Measurements from ENCODE around the gene ADCK2.
"Not testable (repeated sequence)": the region's sequence is repeated elsewhere in the genome, so short reads cannot be mapped to it uniquely, and the experiment has no call there.

Gene ADCK2

DNA sequence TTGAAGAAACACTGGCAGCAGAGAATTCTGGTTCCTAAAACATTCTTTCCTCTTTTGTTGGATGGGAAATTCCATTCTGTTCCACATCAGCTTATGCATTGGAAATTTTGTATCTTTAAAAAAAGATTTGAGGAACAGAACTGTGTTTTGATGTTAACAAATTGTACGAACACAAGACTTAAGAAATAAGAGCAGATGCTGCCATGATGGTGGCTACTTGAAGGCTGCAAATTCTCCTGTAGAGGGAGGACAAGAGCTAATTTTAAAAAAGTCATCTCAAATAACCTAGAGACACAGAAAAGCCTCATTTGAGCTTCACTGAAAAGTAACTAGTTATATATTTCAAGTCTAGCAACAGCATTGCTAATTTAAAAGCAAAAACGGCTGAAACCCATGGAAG lies 53.5 kb downstream of the ADCK2 start:
- TF ChIP-seq, protein P1, sequence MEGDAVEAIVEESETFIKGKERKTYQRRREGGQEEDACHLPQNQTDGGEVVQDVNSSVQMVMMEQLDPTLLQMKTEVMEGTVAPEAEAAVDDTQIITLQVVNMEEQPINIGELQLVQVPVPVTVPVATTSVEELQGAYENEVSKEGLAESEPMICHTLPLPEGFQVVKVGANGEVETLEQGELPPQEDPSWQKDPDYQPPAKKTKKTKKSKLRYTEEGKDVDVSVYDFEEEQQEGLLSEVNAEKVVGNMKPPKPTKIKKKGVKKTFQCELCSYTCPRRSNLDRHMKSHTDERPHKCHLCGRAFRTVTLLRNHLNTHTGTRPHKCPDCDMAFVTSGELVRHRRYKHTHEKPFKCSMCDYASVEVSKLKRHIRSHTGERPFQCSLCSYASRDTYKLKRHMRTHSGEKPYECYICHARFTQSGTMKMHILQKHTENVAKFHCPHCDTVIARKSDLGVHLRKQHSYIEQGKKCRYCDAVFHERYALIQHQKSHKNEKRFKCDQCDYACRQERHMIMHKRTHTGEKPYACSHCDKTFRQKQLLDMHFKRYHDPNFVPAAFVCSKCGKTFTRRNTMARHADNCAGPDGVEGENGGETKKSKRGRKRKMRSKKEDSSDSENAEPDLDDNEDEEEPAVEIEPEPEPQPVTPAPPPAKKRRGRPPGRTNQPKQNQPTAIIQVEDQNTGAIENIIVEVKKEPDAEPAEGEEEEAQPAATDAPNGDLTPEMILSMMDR (IDR thresholded peaks at IDR 0.05; ENCODE audit: control extremely low read depth, extremely low read depth, low read depth, missing control alignments): peak; percentile 31

DNA sequence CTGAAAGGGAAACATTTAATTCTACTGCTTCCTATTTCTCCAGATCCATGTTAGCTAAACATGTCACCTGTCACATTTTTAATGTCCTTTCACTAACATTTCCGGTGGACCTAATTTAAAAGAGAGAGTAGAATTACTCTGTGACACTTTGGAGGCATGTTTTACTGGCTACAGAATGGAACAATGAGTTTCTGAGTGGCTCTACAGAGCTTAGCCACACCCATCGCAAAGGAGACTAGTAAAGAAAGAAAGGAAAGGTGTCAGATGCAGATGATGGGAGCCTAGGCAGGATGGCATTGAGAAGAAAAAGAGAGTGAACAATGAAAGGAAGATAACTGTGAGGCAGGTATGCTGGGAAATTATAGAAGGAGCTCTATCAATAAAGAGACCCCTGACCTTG lies 59.7 kb downstream of the ADCK2 start:
- ChIA-PET POLR2A (no interaction called here), CTCF (no interaction called here)
- no peak for DNase-seq (ENCODE audit: extremely low spot score)
- TF ChIP-seq, protein P1 (IDR thresholded peaks at IDR 0.05; ENCODE audit: control extremely low read depth, extremely low read depth, low read depth, missing control alignments): no peak

More for the DNA sequence above, 53.5 kb downstream of the ADCK2 start:
- CTCF ChIA-PET: interaction anchor here (0.8 to 1.7 kb wide), 10 partner anchors 11 to 923 kb away, joined by 3 to 11 read pairs (median 4); no protein-coding TSS in a partner anchor
- no peak for DNase-seq (ENCODE audit: extremely low spot score)
- POLR2A ChIA-PET: no interaction called here

DNA sequence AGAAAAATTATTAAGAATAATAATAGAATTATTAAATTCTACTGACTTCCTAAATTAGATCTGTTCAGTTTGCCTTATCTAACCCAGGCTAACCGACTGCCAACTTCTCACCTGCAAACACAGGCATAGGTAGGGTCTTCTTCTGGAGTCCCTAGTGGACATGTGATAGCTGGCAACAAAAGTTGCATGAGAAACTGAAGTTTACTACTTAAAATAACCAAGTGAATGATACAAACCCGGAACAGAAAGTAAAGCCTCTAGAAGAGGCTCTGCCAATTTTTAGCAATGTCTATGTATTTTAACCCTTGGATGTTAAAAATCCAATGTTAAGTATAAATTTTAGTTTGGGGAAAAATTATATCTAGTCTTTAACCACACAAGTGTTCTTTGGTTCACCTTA lies 61.4 kb downstream of the ADCK2 start:
- TF ChIP-seq, protein P1 (IDR thresholded peaks at IDR 0.05; ENCODE audit: control extremely low read depth, extremely low read depth, low read depth, missing control alignments): no peak
- ChIA-PET CTCF (no interaction called here), POLR2A (no interaction called here)
- no peak for DNase-seq (ENCODE audit: extremely low spot score)

DNA sequence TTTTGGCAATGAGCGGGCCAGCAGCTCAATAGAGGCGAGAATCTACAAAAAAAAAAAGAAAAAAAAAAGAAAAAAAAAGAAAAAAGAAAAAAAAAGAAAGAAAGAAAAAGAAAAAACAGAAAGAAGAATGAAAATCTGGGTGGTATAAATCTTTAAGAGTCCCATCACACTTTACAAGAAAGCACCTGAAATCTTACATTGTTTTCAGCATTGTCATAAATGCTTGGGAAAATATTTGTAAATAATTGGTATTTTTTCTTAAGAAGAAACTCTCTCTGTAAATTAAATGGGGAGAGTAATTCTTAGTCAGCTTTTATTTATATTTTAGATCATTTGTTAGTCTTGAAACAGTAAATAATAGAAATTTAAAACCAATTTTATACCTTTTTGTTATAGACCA lies 62.0 kb downstream of the ADCK2 start:
- POLR2A ChIA-PET: no interaction called here
- TF ChIP-seq, protein P1 (IDR thresholded peaks at IDR 0.05; ENCODE audit: control extremely low read depth, extremely low read depth, low read depth, missing control alignments): no peak
- CTCF ChIA-PET: no interaction called here

DNA sequence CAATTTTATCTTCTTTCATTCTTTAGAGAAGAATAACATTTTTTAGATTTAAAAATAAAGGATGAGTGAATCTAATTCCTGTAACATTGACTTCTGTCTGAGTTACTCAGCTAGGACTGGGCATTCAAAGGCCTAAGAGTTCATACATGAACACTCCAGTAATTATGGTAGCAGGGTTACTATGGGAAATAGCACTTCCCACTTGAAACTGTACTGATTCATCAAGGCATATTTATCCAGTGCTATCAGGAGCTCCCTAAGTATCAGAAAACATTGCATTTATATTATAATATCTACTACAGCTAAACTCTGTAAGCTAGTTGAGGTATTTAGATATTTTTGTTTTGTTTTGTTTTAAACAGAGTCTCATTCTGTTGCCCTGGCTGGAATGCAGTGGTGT lies 65.5 kb downstream of the ADCK2 start:
- TF ChIP-seq, protein P1 (IDR thresholded peaks at IDR 0.05; ENCODE audit: control extremely low read depth, extremely low read depth, low read depth, missing control alignments): no peak
- DNase-seq (ENCODE audit: extremely low spot score): no peak
- ChIA-PET POLR2A (no interaction called here), CTCF (interaction anchor here (0.9 to 1.7 kb wide), 3 partner anchors 10 to 22 kb away, joined by 3 to 4 read pairs (median 4); no protein-coding TSS in a partner anchor)

More for the DNA sequence above, 62.0 kb downstream of the ADCK2 start:
- no peak for DNase-seq (ENCODE audit: extremely low spot score)

DNA sequence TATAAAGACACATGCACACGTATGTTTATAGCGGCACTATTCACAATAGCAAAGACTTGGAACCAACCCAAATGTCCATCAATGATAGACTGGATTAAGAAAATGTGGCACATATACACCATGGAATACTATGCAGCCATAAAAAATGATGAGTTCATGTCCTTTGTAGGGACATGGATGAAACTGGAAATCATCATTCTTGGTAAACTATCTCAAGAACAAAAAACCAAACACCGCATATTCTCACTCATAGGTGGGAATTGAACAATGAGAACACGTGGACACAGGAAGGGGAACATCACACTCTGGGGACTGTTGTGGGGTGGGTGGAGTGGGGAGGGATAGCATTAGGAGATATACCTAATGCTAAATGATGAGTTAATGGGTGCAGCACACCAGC lies 70.5 kb downstream of the ADCK2 start:
- DNase-seq (ENCODE audit: extremely low spot score); CTCF ChIA-PET; POLR2A ChIA-PET: not testable (repeated sequence)

DNA sequence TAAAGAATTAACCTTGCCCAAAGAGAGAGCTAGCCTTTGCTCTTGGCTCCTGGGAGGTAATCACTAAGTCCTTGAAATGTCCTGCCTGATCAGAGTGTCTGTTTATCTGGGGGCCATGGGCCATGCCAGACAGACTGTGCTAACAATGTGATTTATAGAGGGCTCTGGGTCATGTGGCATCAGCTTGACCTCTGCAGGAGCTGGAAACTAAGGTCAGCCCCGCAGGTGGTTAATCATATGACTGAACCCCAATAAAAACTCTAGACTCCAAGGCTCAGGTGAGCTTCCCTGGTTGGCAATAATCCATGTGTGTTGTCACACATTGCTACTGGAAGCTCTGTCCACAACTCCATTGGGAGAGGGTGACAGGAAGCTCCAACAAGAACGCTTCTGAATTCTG lies 71.3 kb downstream of the ADCK2 start:
- no peak for DNase-seq (ENCODE audit: extremely low spot score)
- TF ChIP-seq, protein P1 (IDR thresholded peaks at IDR 0.05; ENCODE audit: control extremely low read depth, extremely low read depth, low read depth, missing control alignments): no peak
- ChIA-PET POLR2A (no interaction called here), CTCF (interaction anchor here (1.2 to 1.4 kb wide), 3 partner anchors 17 to 23 kb away, joined by 3 to 5 read pairs (median 4); no protein-coding TSS in a partner anchor)

All from GM10248 (cell line).